Ureter (tissue), 1 donor: ENCODE data around the gene MAP3K14. TPM values are rescaled to one million over a fixed set of nuclear protein-coding genes. Genes with fewer than 3 reads are reported as not detected.
A peak's percentile ranks its signal among the peaks of the same experiment; 100 is the strongest.

Source experiments
- DNase-seq: peaks from one replicate; pipeline ENCODE4 v3.0.0-alpha.2; 2020; ENCODE audit warnings: low spot score
- total RNA-seq: library from RNA; stranded (reverse); gene quantifications from one replicate; pipeline ENCODE4 v1.2.4, GENCODE V29; 2023
- donor health status: DM: yes; HTN: yes; CAD: no.

The MAP3K14 gene
- total RNA-seq, 1 donor from 2014 or later, result 18.7 TPM

DNA sequence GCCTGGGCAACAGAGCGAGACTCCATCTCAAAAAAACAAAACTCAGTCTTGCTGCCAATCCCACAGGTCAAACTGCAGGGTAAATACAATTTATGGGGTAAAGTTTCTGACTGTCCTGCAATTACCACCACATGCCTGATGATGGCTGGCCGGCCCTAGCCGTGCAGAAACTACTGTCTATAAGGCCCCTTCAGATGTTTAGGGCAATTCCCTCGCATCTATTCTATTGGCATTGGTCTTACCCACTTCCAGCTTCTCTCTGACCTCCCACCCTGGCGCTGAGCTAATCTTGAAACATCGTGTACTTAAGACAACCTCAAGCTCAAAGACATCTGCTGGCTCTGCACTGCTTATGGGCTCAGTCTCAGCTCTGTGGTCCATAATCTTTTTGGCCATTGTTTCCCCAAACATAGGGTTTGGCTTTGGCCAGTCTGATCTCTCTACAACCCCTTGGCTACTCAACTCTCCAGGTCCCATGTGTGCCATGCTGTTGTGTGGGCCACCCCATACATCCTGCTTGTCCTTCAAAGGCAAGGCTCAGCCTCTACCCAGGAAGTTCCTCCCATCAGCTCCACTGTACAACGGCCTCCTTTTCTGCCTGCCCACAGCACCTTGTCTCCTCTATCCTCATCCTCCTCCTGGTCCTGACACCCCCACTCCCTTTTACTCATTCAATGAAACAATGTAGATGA, 16.6 kb downstream of the MAP3K14 start:
- no peak for DNase-seq

DNA sequence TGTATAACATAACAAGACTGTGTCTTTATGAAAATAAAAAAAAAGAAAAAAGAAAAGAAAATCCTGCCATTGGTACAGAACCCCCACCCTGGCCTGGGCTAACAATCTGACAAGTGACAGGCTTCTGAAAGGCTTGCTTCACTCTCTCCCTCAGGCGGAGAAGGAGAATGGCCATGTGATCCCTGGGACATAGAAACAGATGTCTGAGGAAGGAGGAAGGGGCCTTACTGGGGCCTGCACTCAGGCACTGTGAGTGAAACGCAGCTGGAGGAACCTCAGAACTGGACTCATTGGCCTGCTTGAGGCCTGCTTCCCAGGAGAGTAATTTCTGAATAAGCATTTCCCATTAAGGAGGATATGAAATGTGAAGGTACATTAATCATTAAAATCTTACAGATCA, 17.5 kb downstream of the MAP3K14 start:
- no peak for DNase-seq

DNA sequence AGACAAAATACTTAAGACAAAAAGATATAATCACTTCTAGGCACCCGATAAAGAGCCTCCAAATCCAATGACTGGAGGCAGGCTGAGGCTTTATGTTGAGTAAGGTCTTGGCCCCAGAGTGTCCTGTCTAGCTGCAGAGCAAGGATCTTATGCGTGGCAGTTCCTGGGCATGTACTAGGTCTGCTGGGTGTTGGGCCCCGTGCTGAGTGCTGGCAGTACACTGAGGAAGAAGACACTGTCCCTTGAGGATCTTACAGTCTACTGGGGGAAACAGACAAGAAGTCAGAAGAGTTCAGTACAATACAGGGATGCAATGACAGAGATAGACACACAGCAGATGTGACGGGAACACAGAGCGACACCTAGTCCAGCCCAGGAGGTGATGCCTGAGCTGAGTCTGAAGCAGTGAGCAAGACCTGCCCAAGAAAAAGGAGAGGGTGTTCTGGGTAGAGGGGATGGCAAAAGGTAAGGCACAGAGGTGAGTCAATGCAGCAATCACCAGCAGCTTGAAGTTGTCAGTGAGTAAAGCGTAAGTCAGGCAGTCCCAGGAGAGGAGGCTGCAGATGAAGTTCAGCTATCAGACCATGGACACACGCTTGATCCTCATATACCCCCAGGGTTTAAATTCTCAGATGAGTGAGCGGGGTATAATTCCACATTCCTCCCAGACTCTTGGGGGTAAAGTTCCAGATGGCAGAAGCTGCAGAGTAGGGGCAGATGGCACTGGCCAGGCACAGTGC, 18.1 kb downstream of the MAP3K14 start:
- DNase-seq, result no peak

DNA sequence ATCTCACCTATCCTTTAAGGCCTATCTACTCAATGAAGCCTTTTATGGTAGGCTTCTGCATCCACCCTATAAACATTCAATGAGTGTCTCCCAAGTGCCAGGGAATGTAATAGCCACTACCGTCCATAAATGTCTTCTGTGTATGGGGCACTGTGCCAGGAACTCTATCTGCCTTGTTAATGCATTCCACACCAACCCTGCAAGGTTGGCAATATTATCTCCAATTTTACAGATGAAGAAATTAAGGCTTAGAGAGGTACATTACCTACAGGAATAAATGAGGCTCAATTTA, 20.0 kb downstream of the MAP3K14 start:
- DNase-seq, result no peak

DNA sequence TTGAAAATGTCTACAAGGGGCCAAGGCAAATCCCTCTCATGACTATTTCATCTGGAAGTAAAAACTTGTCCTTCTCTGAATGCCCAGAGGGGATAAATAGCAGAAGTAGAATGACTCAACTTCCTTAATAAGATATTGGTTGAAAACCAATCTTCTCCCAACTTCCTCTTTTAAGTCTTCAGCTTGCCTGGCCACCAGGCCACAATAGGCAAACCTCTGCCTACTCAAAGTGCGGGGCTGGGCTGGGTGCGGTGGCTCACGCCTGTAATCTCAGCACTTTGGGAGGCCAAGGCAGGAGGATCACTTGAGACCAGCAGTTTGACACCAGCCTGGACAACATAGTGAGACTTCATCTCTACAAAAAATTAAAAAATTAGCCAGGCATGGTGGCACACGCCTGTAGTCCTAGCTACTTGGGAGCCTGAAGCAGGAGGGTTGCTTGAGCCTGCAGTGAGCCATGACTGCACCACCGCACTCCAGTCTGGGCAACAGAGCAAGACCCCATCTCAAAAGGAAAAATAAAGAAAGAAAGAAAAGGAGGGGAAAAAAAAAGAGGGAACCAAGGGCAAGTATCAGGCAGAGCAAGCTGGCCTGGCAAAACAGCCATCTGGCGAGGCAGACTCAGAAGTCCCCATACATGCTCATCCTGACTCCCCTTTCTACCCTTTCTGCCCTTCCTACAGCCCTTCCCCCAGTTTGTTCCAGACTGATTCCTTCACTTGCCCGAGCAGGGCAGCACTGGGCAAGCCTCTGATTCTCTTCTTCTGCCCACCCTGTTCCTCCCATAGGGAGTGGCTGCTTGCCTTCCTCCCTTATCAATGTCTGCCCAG, 20.6 kb downstream of the MAP3K14 start:
- DNase-seq, result no peak

DNA sequence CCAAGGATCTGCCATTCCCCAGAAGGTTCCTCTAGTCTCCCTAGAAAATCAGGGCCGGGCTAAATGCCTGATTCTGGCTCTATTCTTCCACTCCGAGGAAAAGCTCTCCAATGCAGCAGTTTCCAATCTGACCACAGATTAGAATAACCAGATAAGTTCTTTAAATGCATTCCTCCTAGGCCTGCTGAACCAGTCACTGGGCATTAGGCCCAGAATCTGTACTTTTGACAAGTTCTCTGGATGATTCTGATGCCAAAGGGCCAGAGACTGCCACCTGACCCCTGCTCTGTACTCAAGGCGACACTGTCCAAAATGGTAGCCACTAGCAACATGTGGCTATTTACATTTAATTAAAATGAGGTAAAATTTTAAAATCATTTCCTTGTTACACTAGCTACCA, 22.3 kb downstream of the MAP3K14 start:
- DNase-seq, result peak; percentile 69

DNA sequence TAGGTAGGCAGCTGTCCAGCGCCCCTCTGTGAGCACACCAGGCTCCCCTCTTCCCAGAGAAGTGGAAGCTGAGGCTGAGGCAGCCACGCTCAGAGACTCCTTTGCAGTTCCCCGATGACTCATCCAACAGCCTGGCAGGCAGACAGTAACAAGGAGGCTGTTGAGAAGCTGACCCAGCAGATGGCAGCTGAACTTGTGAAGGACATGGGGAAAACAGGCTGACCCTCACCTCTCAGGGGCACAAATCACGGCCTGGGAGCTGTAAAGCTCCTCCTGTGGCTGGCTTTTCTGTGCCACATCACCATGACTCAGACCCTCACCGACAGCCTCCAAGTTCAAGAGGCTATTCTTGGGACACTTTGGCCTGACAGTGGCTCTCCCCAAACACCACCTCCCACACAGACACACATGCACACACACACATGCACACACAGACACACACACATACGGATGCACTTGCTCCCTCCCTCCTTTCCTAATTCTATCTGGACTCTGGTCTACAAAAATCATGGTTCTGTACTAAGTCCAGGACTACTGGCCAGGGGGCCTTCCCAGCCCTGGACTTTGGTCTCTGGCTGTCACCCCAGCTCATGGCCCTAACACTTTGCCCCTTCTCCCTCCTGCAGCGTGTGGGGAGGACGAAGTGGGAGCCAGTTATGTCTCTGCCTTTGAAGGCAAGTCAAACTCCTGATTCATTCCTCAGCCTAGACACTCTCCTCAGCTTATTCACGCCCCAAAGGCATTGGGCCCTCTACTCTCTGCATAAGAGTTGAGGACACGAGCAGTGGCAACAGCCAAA, 23.2 kb downstream of the MAP3K14 start:
- DNase-seq, result peak; percentile 82

DNA sequence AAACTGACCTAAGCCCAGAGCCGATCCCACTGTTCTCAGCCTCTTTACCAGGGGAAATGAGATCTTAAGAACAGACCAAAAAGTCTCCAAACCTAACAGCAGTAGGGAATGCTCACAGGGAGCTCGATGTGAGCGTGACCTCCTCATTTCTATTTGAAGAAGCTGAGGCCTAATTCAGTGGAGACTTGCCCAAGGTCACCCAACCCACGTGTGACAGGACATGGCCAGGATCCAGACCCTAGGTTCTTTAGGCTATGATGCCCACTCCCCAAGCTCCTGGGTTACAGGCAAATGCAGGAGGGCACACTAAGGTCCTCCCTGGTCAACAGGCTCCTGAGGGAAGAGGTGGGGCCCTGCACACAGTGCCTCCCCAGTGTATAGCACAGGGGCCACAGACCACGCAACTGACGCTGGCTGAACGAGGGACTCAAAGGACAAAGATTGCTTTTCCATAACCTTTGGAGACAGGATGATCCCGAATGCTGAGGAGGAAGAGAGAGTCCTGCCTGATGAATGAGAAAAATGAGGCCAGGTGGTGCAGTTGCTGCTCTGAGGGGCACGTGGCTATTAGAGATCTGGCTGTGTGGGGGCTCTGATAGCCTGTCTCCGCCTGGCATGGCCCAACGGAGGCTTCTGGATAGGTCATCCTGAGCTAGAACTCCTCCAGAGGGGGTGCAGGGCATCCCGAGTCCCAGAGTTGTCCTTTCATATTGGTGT, 24.0 kb downstream of the MAP3K14 start:
- no peak for DNase-seq

DNA sequence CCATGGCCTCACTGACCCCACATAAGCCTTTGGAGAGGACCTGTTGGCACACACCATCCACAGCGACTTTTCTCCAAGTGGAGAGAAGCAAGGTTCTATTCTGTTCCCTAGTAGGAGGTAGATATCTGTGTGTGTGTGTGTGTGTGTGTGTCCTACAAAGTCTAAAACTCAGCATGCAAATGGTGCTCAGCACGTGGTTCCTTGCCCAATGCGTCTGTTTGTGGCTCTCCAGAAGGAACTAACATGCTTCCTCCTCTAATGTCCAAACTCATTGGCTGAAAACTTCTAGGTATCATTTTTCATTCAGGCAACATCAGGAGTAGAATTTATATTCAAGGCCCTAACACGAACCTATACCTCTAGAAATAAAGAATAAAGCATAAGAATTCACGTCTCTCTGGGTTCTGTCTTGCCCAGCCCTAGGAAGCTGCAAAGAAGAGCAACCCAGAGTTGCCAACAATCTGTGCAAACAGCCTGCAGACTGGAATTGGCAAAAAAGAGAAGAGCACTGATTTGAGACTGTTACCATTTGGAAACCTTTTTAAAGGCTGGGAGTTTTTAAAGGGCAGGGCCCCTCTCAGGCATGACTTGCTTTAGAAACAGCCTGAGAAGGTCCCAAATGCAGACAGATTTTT, 25.5 kb downstream of the MAP3K14 start:
- DNase-seq, result peak; percentile 43

DNA sequence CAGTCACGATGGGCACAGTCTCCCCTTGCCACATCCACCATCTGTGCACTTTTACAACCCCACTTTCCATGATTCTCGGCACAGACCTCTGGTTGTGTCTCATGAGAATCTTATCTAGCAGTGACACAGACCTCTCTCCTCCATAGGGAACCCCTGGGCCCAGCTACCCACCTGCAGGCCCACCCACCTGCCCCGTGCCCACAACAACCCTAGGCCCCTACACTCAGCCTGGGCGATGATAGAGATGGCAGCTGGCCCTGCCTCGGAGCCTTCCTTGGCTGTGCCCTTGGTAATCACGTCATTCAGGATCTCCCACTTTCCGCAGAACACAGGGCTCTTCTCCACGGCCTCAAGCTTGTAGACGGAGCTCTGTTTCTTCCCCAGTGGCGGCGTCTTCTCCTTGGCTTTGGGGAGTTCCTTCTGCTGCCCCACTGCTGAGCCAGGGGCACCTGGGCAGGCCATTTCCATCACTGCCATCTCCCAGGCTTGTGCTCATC, 26.5 kb downstream of the MAP3K14 start:
- no peak for DNase-seq

DNA sequence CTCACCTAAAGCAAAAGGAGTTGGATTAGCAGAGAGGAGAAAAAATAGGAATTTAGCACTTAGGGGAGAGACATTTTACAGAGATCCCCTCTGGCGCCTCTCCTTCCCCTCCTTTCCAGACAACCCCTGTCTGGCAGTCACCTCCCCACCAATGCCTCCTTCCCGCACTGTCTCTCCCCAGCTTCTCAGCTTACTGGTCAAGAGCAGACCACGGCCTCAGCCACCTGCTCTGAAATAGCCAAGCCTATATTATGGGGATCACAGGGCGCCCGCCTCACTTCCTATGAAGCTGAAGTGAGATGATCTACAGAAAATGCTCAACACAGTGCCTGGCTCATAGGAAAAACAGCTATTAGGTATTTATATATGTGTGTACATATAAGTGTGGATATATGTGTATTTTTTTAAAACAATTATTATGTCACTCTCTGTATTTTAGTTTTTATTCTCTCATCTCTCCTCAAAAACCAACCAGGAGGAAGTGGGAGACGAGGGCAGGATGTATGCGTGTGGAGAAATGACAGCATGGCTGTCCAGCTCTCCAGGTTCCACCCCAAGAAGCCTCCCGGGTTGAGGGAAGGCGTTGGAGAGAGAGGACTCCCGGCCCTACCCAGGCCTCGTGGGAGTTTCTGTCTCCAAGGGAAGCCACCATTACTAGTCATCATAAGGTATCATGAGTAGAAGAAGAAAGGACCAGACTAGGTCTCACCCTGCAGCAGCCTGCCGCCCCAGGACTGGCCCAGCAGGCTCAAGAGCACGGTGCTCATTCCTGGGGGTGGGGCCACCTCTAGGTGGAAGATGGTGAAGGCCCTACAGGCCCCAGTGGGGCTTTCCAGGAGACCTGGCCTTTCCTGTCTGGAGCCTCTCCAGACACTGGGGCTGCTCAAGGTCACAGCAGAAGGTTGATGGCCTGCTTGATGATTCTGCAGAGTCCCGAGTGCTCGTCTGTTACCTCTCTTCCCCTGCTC, 27.2 kb downstream of the MAP3K14 start:
- no peak for DNase-seq

DNA sequence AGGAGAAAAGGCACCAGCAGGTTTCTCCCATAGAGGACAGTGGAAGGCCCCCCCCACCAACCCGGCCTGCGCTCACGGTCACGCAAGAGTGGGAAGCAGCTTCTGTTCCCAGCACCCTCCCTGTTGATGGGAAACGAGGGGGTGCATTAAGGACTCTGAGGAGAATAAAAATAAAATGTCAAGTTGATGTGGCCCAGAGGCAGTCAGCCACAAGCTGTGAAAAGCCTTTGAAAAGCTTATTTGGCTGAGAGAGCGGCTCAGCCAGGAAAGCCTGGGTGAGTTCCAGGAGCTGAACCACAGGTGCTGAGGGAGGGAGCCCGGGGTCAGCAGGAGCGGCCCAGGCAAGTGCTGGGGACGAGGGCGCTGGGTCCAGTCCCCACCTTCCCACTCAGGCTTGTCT, 28.0 kb downstream of the MAP3K14 start:
- DNase-seq, result no peak

DNA sequence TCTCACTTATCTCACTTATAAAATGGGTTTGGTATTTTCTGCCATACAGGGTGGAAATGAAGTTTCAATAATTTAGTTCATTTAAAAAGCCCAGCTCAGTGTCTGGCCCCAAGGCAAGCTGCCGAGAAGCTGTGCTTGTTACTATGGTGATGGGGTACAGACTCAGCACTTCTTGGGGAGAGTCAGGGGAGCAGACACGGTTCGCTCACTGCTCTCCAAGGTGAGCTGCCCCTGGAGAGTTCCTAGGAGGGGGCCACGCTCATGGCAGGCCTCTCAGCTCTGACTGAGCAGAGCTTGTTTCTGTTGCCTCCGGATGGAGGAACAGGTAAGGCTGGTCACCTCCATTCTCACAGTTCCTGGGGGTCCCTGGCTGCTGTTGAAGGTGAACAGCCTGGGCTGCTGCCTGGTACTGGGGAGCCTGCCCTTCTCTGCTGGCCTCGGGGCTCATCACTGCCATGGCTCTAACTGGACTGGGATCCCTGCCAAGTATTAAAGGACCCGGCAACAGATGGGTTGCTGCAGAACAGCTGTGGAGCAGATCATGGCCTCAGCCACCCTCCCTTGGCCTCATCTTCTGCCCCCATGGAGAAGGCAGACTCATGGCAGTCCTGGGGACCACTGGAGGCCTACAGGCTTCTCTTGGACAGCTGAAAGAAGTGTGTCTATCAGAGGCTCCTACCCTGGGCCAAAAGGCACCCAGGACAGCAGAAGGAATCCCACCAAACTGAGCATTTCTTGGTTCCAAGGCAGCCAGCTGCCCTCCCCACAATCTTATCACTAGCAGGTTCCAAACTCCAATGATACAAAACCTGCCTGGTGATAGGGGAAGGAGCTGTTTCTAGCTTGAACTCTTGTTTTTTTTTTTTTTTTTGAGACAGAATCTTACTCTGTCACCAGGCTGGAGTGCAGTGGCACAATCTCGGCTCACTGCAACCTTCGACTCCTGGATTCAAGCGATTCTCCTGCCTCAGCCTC, 29.0 kb downstream of the MAP3K14 start:
- DNase-seq, result no peak

DNA sequence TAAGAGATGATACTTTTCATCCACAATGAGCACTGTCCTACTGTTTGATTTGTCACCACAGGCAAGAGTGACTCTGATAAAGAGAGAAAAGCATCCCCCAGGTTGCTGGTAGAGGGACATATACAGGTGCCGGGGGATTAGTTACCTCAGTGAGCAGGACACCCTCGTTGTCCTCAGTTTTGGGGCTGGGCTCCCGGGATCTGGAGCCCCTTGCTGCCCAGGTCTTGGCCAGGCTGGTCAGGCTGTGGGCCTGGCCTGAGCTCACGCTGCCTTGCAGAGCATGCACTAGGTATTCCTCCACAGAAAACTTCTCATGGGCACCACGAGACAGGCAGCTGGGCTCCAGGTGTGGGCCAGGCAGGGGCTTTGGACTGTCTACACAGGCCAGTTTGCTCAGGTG, 30.5 kb downstream of the MAP3K14 start:
- no peak for DNase-seq

DNA sequence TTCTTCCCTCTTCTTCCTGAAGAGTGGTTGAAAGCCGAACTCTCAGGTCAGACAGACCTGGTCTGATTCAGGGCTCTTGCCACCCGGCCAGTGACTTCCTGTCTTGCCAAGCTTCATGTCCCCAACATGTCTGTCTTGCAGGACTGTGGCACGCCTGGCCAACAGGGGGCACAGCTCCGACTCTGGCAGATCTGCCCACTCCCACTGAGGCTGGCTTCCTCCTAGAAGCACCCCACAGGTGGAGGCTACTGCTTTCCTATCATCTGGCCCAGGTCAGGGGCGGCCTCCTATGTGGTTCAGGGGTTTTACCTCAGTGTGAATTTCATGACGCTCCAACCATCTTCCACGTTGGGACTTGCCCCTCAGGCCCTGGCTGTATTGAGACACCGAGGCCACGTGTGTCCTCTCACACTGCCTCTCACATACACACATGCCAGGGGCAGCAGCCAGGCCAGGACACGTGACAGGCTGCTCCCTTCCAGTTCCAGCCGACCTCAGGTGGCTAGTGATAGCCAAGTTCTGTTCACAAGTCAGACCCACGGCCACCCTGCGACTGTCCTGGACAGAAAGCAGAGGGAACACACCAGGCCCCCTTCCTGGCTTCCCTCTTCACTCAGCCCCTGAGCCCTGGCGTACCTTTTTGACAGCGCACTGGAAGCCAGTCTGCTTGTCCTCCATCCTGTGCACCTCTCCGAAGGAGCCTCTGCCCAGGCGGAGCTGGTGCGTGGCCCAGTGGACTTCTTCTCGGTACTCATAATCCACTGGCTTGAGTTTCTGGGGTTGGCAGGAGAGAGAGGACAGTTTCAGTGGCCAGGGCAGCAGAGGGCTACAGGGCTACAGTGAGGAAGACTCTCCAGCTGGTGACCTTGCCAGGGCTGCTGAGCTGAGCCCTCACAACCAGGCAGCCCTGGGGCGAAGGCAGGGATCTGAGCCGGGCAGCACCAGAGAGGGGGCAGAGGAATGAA, 32.4 kb downstream of the MAP3K14 start:
- peak; percentile 82 for DNase-seq

DNA sequence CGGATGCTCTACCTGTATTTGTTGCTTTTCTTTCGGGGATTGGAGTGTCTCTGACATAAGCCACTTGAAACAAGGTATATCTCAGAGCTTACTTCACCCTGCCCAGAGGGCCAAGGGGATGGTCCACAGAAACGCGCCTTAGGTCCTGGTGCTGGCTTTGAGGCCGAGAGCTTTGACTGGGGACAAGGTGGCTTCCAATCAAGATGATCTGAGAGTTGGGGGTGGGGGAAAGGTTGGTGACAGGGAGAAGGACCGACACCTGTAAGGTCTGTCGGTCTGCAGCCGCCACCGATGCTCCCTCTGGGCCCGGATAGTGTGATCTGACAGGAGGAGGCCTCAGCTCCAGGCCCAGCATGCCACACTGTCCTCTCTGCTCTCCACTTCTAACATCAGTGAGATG, 33.1 kb downstream of the MAP3K14 start:
- no peak for DNase-seq
